ENCODE measurements around the gene HHATL. TPM values are rescaled to one million over a fixed set of nuclear protein-coding genes. Genes with fewer than 3 reads are reported as not detected.

HHATL gene
- total RNA-seq, 4 donors from 2014 or later = 2.3 TPM; not detected in 3

DNA sequence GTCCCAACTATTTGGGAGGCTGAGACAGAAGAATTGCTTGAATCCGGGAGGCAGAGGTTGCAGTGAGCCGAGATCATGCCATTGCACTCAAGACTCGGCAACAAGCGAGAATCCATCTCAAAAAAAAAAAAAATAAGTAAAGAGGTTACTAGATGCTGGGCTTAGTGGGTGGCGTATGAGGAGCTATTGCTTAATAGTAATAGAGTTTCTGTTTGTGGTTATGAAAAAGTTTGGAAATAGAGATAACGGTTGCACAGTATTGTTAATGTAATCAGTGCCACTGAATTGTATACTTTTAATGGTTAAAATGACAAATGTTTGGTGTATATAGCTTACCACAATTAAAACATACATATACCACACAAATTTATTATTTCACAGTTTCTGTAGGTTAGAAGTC, 14.7 kb upstream of the HHATL start:
- Histone ChIP-seq H3K36me3 (no peaks in the 10 kb centered on the region), H3K4me1 (no peaks in the 10 kb centered on the region), H3K4me3 (no peak overlapping the region), H3K27me3 (peaks cover 3% of the 10 kb centered on the region), H3K9me3 (no peaks in the 10 kb centered on the region), H3K27ac (no peak overlapping the region)
- no peak for TF ChIP-seq POLR2AphosphoS5 (IDR thresholded peaks at IDR 0.05)
- no peak for TF ChIP-seq POLR2A (IDR thresholded peaks at IDR 0.05)
- TF ChIP-seq, protein P1, sequence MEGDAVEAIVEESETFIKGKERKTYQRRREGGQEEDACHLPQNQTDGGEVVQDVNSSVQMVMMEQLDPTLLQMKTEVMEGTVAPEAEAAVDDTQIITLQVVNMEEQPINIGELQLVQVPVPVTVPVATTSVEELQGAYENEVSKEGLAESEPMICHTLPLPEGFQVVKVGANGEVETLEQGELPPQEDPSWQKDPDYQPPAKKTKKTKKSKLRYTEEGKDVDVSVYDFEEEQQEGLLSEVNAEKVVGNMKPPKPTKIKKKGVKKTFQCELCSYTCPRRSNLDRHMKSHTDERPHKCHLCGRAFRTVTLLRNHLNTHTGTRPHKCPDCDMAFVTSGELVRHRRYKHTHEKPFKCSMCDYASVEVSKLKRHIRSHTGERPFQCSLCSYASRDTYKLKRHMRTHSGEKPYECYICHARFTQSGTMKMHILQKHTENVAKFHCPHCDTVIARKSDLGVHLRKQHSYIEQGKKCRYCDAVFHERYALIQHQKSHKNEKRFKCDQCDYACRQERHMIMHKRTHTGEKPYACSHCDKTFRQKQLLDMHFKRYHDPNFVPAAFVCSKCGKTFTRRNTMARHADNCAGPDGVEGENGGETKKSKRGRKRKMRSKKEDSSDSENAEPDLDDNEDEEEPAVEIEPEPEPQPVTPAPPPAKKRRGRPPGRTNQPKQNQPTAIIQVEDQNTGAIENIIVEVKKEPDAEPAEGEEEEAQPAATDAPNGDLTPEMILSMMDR (IDR thresholded peaks at IDR 0.05) = no peak
- WGBS = 88% methylated on average over 6 of the region's 6 CpGs
- DNase-seq (ENCODE audit: low spot score in 2 of 2) = no peak

- WGBS = 88% methylated on average over 4 of the region's 4 CpGs
- H3K27ac ChIP-seq = no peak overlapping the region
- TF ChIP-seq POLR2A (IDR thresholded peaks at IDR 0.05) (no peak), EP300 (IDR thresholded peaks at IDR 0.05) (no peak), POLR2AphosphoS5 (IDR thresholded peaks at IDR 0.05) (no peak)
- TF ChIP-seq, protein P1 (IDR thresholded peaks at IDR 0.05) = no peak
- H3K9me3 ChIP-seq = no peaks in the 10 kb centered on the region
- H3K4me1 ChIP-seq = no peaks in the 10 kb centered on the region
- peaks cover 3% of the 10 kb centered on the region for H3K27me3 ChIP-seq
- no peaks in the 10 kb centered on the region for H3K36me3 ChIP-seq
- H3K4me3 ChIP-seq = no peak overlapping the region
- DNase-seq (ENCODE audit: low spot score in 2 of 2) = no peak
These were observed 11.7 kb upstream of the HHATL start for GRCh38 chr3:42714171-42714852.

DNA sequence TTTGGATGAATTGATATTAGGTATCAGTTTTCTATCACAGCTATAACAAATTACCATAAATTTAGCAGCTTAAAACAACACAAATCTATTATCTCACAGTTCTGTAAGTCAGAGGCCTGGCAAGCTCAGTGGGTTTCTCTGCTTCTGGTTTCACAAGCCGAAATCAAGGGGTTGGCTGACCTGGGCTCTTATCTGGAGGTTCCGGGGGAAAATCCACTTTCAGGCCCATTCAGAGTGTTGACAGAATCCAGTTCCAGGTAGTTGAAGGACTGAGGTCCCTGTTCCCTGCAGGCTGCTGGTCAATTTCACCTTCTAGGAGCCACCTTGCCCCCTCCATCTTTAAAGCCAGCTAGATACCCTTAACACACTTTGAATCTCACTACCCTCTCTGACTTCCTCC, 11.1 kb upstream of the HHATL start:
- no peak for DNase-seq (ENCODE audit: low spot score in 2 of 2)
- Histone ChIP-seq H3K36me3 (no peaks in the 10 kb centered on the region), H3K4me1 (no peaks in the 10 kb centered on the region), H3K4me3 (no peak overlapping the region), H3K27ac (no peak overlapping the region), H3K9me3 (no peaks in the 10 kb centered on the region), H3K27me3 (peaks cover 3% of the 10 kb centered on the region)
- no peak for TF ChIP-seq EP300 (IDR thresholded peaks at IDR 0.05)
- TF ChIP-seq POLR2AphosphoS5 (IDR thresholded peaks at IDR 0.05) = no peak
- TF ChIP-seq, protein P1 (IDR thresholded peaks at IDR 0.05) = no peak
- no peak for TF ChIP-seq POLR2A (IDR thresholded peaks at IDR 0.05)
- WGBS = 92% methylated on average over 2 of the region's 2 CpGs

GRCh38 chr3:42712688-42713372, 10.2 kb upstream of the HHATL start:
- DNase-seq (ENCODE audit: low spot score in 2 of 2) = no peak
- H3K27me3 ChIP-seq = peaks cover 3% of the 10 kb centered on the region
- H3K4me3 ChIP-seq = no peak overlapping the region
- no peaks in the 10 kb centered on the region for H3K9me3 ChIP-seq
- H3K27ac ChIP-seq = no peak overlapping the region
- TF ChIP-seq, protein P1 (IDR thresholded peaks at IDR 0.05) = no peak
- TF ChIP-seq POLR2AphosphoS5 (IDR thresholded peaks at IDR 0.05) (no peak), POLR2A (IDR thresholded peaks at IDR 0.05) (no peak), EP300 (IDR thresholded peaks at IDR 0.05) (no peak)
- no peaks in the 10 kb centered on the region for H3K4me1 ChIP-seq
- WGBS = 54% methylated on average over 4 of the region's 5 CpGs
- H3K36me3 ChIP-seq = no peaks in the 10 kb centered on the region

DNA sequence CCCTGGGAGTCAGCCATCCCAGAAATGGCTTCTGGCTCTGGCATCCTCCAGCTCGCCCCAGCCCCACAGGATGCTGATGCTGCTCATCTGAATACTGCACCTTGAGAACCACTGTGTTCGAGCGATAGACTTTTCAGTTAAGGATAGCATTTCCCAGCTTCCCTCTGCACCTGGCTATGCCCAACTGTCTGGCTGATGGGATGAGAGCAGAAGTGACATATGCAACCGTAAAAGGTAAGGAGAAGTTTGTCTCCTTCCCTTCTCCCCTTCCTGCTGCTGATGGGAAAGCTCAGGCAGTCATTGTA, 9.7 kb upstream of the HHATL start:
- no peaks in the 10 kb centered on the region for H3K36me3 ChIP-seq
- WGBS = 98% methylated on average over 4 of the region's 4 CpGs
- no peak overlapping the region for H3K4me3 ChIP-seq
- H3K4me1 ChIP-seq = no peaks in the 10 kb centered on the region
- no peak for DNase-seq (ENCODE audit: low spot score in 2 of 2)
- H3K27ac ChIP-seq = no peak overlapping the region
- TF ChIP-seq POLR2A (IDR thresholded peaks at IDR 0.05) (no peak), POLR2AphosphoS5 (IDR thresholded peaks at IDR 0.05) (no peak)
- peaks cover 3% of the 10 kb centered on the region for H3K27me3 ChIP-seq
- H3K9me3 ChIP-seq = no peaks in the 10 kb centered on the region

Measured in suprapubic skin (tissue), 4 donors.